WTC11 (cell line): Measurements from ENCODE around the gene TMEM175. TPM values are rescaled to one million over a fixed set of nuclear protein-coding genes. Genes with fewer than 3 reads are reported as not detected.

Experiments
- ATAC-seq: fragments of 200-7000 bp; cut with Tn5 transposase; 2 replicates; pipeline ENCODE4 v1.10.0; 2021; ENCODE audit warnings: mild to moderate bottlenecking, moderate library complexity
- CTCF ChIA-PET: fragments of 300-600 bp; sonication (Branson Sonifier 250); formaldehyde crosslinking; loops from one replicate; lab custom pipeline; 2021; ENCODE audit warnings: antibody characterized with exemption; lab: Charles Lee
- POLR2A ChIA-PET: fragments of 350-600 bp; sonication (Branson Sonifier 250); formaldehyde crosslinking; loops from one replicate; lab custom pipeline; 2021; ENCODE audit warnings: antibody characterized with exemption; lab: Charles Lee
- DNase-seq: peaks from one replicate; pipeline ENCODE4 v3.0.0; 2021; ENCODE audit warnings: low spot score
- H3K27ac Mint-ChIP-seq: 2 replicates; pipeline ENCODE4 v1.8.0; 2021; ENCODE audit warnings: mixed read lengths
- H3K27me3 Mint-ChIP-seq: 2 replicates; pipeline ENCODE4 v1.8.0; 2021; ENCODE audit warnings: low read depth, mild to moderate bottlenecking, moderate library complexity, mixed read lengths
- H3K36me3 Mint-ChIP-seq: 2 replicates; pipeline ENCODE4 v1.8.0; 2021; ENCODE audit warnings: mixed read lengths
- H3K4me1 Mint-ChIP-seq: 2 replicates; pipeline ENCODE4 v1.8.0; 2022; ENCODE audit warnings: mixed read lengths
- H3K4me3 Mint-ChIP-seq: 2 replicates; pipeline ENCODE4 v1.8.0; 2021; ENCODE audit warnings: mild to moderate bottlenecking, moderate library complexity, mixed read lengths
- H3K9me3 Mint-ChIP-seq: 2 replicates; pipeline ENCODE4 v1.8.0; 2021; ENCODE audit warnings: mixed read lengths
- CREB1 ChIP-seq: sonication (generic); formaldehyde crosslinking; IDR thresholded peaks from 2 replicates; pipeline ENCODE4 v1.8.0; 2023; ENCODE audit warnings: mild to moderate bottlenecking, missing genetic modification reagents
- CREM ChIP-seq: sonication (generic); formaldehyde crosslinking; IDR thresholded peaks from 2 replicates; pipeline ENCODE4 v1.8.1; 2022; ENCODE audit warnings: mild to moderate bottlenecking, missing genetic modification reagents, moderate library complexity
- ELF4 ChIP-seq: sonication (generic); formaldehyde crosslinking; IDR thresholded peaks from 2 replicates; pipeline ENCODE4 v1.8.1; 2022; ENCODE audit warnings: low read depth, mild to moderate bottlenecking, moderate library complexity, missing genetic modification reagents
- EMX1 ChIP-seq: fragments of 250-450 bp; sonication (Bioruptor Pico); IDR thresholded peaks from 2 replicates; pipeline ENCODE4 v1.8.0; 2021; ENCODE audit warnings: mild to moderate bottlenecking
- FOXJ3 ChIP-seq: sonication (generic); formaldehyde crosslinking; IDR thresholded peaks from 2 replicates; pipeline ENCODE4 v1.9.0; 2021; ENCODE audit warnings: missing genetic modification reagents, mild to moderate bottlenecking, borderline replicate concordance
- FOXK1 ChIP-seq: sonication (generic); formaldehyde crosslinking; IDR thresholded peaks from 2 replicates; pipeline ENCODE4 v1.8.0; 2022; ENCODE audit warnings: mild to moderate bottlenecking, moderate library complexity, missing genetic modification reagents
- IRF2 ChIP-seq: sonication (generic); formaldehyde crosslinking; IDR thresholded peaks from 2 replicates; pipeline ENCODE4 v1.8.0; 2022; ENCODE audit warnings: low read depth, missing genetic modification reagents, borderline replicate concordance
- JAZF1 ChIP-seq: fragments of 250-450 bp; sonication (Bioruptor Pico); IDR thresholded peaks from 2 replicates; pipeline ENCODE4 v1.9.0; 2021; ENCODE audit warnings: moderate library complexity, mild to moderate bottlenecking, inconsistent platforms
- KAT7 ChIP-seq: sonication (generic); formaldehyde crosslinking; IDR thresholded peaks from 2 replicates; pipeline ENCODE4 v1.8.1; 2023; ENCODE audit warnings: missing genetic modification reagents, mild to moderate bottlenecking, borderline replicate concordance
- NFYB ChIP-seq: sonication (generic); formaldehyde crosslinking; conservative IDR thresholded peaks from 2 replicates; pipeline ENCODE4 v1.8.0; 2022; ENCODE audit warnings: low read depth, missing genetic modification reagents
- RORB ChIP-seq: fragments of 250-450 bp; sonication (Bioruptor Pico); IDR thresholded peaks from 2 replicates; pipeline ENCODE4 v1.9.0; 2021; ENCODE audit warnings: mild to moderate bottlenecking
- ZNF138 ChIP-seq: sonication (generic); formaldehyde crosslinking; conservative IDR thresholded peaks from 2 replicates; pipeline ENCODE4 v1.8.1; 2022; ENCODE audit warnings: mild to moderate bottlenecking, moderate library complexity, missing genetic modification reagents
- ZNF219 ChIP-seq: sonication (generic); formaldehyde crosslinking; IDR thresholded peaks from 2 replicates; pipeline ENCODE4 v1.8.0; 2023; ENCODE audit warnings: missing genetic modification reagents, mild to moderate bottlenecking, borderline replicate concordance
- total RNA-seq: library from RNA; stranded (reverse); gene quantifications from 3 replicates; pipeline ENCODE4 v1.2.3, GENCODE V29; 2021
- TF ChIP-seq, protein P1 (sequence below): sonication (generic); formaldehyde crosslinking; conservative IDR thresholded peaks from 2 replicates; pipeline ENCODE4 v1.8.1; 2022; ENCODE audit warnings: mild to moderate bottlenecking, missing genetic modification reagents
- TF ChIP-seq, protein P2 (sequence below): sonication (generic); formaldehyde crosslinking; IDR thresholded peaks from 2 replicates; pipeline ENCODE4 v1.8.1; 2023; ENCODE audit warnings: mild to moderate bottlenecking, missing genetic modification reagents
- TF ChIP-seq, protein P3 (sequence below): sonication (generic); formaldehyde crosslinking; IDR thresholded peaks from 2 replicates; pipeline ENCODE4 v1.8.1; 2022; ENCODE audit warnings: missing genetic modification reagents, borderline replicate concordance
- TF ChIP-seq, protein P4 (sequence below): sonication (generic); formaldehyde crosslinking; IDR thresholded peaks from 2 replicates; pipeline ENCODE4 v1.8.1; 2022; ENCODE audit warnings: mild to moderate bottlenecking, missing genetic modification reagents, moderate library complexity, borderline replicate concordance
- TF ChIP-seq, protein P5 (sequence below): fragments of 250-450 bp; sonication (Bioruptor Pico); IDR thresholded peaks from 2 replicates; pipeline ENCODE4 v1.9.0; 2021; ENCODE audit warnings: mild to moderate bottlenecking
- TF ChIP-seq, protein P6 (sequence below): sonication (generic); formaldehyde crosslinking; IDR thresholded peaks from 2 replicates; pipeline ENCODE4 v1.8.0; 2022; ENCODE audit warnings: mild to moderate bottlenecking, missing genetic modification reagents

TMEM175 gene
- total RNA-seq, 1 experiment from 2014 or later, result 9.2 TPM

DNA sequence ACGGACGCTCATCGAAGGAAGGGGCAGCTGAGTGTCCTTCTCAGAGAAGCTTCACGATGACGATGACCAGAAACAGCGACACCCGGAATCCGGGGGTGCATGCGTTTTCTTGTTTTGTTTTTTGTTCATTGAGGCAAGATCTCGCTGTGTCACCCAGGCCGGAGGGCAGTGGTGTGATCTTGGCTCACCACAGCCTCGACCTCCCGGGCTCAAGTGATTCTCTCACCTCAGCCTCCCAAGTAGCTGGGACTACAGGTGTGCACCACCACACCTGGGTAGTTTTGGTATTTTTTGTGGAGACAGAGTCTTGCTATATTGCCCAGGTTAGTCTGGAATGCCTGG, 21.3 kb downstream of the TMEM175 start (continued):
- TF ChIP-seq, protein P1, sequence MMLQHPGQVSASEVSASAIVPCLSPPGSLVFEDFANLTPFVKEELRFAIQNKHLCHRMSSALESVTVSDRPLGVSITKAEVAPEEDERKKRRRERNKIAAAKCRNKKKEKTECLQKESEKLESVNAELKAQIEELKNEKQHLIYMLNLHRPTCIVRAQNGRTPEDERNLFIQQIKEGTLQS (CRISPR knock-in tag), result no peak
- TF ChIP-seq RORB (CRISPR knock-in tag), result no peak
- TF ChIP-seq CREB1 (CRISPR knock-in tag), result no peak
- TF ChIP-seq ZNF138, result no peak
- TF ChIP-seq, protein P2, sequence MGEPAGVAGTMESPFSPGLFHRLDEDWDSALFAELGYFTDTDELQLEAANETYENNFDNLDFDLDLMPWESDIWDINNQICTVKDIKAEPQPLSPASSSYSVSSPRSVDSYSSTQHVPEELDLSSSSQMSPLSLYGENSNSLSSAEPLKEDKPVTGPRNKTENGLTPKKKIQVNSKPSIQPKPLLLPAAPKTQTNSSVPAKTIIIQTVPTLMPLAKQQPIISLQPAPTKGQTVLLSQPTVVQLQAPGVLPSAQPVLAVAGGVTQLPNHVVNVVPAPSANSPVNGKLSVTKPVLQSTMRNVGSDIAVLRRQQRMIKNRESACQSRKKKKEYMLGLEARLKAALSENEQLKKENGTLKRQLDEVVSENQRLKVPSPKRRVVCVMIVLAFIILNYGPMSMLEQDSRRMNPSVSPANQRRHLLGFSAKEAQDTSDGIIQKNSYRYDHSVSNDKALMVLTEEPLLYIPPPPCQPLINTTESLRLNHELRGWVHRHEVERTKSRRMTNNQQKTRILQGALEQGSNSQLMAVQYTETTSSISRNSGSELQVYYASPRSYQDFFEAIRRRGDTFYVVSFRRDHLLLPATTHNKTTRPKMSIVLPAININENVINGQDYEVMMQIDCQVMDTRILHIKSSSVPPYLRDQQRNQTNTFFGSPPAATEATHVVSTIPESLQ (CRISPR knock-in tag), result no peak
- no peak for TF ChIP-seq NFYB (CRISPR knock-in tag)
- TF ChIP-seq, all 79 proteins: peak for 0

DNA sequence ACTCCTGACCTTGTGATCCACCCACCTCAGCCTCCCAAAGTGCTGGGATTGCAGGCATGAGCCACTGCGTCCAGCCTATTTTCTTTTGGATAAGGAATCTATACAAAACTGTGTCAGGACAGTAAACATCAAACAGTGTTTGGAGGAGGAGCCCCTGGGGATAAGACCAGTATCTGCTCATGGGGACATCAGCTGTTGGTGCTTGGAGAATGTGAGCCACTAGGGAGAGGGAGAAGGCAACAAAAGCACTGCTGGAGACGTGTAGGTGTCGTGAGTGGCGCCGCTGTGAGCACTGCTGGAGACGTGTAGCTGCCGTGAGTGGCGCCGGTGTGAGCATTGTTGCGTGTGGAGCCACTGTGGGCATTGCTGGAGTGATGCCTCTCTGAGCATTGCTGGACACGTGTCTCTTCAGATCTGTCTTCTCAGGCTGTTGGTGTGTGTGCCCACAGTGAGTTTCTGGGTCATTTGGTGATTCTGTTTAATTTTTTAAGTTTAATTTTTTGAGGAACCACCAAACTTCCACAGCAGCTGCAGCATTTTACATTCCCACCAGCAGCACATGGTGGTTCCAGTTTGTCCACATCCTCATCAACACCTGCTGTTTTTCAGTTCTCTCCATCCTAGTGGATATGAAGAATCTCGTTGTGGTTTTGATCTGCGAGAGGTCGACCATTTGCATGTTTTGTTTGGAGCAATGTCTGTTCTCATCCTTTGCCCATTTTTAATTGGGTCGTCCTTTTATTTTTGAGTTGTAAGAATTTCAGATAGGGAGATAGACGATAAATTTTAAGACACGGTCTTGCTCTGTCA, 22.2 kb downstream of the TMEM175 start:
- POLR2A ChIA-PET, result no interaction called here

More for the DNA sequence above, 22.2 kb downstream of the TMEM175 start:
- Mint-ChIP-seq H3K36me3 (no peaks in the 10 kb centered on the region), H3K27me3 (no peaks in the 10 kb centered on the region)
- no peak for DNase-seq
- TF ChIP-seq EMX1 (no peak), ZNF219 (CRISPR knock-in tag) (no peak), IRF2 (no peak), FOXK1 (no peak), KAT7 (CRISPR knock-in tag) (no peak), JAZF1 (no peak), ELF4 (no peak), CREM (CRISPR knock-in tag) (no peak), FOXJ3 (CRISPR knock-in tag) (no peak)
- TF ChIP-seq, protein P3, sequence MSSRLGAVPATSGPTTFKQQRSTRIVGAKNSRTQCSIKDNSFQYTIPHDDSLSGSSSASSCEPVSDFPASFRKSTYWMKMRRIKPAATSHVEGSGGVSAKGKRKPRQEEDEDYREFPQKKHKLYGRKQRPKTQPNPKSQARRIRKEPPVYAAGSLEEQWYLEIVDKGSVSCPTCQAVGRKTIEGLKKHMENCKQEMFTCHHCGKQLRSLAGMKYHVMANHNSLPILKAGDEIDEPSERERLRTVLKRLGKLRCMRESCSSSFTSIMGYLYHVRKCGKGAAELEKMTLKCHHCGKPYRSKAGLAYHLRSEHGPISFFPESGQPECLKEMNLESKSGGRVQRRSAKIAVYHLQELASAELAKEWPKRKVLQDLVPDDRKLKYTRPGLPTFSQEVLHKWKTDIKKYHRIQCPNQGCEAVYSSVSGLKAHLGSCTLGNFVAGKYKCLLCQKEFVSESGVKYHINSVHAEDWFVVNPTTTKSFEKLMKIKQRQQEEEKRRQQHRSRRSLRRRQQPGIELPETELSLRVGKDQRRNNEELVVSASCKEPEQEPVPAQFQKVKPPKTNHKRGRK, result no peak
- TF ChIP-seq, protein P4, sequence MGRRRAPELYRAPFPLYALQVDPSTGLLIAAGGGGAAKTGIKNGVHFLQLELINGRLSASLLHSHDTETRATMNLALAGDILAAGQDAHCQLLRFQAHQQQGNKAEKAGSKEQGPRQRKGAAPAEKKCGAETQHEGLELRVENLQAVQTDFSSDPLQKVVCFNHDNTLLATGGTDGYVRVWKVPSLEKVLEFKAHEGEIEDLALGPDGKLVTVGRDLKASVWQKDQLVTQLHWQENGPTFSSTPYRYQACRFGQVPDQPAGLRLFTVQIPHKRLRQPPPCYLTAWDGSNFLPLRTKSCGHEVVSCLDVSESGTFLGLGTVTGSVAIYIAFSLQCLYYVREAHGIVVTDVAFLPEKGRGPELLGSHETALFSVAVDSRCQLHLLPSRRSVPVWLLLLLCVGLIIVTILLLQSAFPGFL (CRISPR knock-in tag), result no peak
- TF ChIP-seq, protein P5, sequence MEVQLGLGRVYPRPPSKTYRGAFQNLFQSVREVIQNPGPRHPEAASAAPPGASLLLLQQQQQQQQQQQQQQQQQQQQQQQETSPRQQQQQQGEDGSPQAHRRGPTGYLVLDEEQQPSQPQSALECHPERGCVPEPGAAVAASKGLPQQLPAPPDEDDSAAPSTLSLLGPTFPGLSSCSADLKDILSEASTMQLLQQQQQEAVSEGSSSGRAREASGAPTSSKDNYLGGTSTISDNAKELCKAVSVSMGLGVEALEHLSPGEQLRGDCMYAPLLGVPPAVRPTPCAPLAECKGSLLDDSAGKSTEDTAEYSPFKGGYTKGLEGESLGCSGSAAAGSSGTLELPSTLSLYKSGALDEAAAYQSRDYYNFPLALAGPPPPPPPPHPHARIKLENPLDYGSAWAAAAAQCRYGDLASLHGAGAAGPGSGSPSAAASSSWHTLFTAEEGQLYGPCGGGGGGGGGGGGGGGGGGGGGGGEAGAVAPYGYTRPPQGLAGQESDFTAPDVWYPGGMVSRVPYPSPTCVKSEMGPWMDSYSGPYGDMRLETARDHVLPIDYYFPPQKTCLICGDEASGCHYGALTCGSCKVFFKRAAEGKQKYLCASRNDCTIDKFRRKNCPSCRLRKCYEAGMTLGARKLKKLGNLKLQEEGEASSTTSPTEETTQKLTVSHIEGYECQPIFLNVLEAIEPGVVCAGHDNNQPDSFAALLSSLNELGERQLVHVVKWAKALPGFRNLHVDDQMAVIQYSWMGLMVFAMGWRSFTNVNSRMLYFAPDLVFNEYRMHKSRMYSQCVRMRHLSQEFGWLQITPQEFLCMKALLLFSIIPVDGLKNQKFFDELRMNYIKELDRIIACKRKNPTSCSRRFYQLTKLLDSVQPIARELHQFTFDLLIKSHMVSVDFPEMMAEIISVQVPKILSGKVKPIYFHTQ (CRISPR knock-in tag), result no peak
- TF ChIP-seq, protein P6, sequence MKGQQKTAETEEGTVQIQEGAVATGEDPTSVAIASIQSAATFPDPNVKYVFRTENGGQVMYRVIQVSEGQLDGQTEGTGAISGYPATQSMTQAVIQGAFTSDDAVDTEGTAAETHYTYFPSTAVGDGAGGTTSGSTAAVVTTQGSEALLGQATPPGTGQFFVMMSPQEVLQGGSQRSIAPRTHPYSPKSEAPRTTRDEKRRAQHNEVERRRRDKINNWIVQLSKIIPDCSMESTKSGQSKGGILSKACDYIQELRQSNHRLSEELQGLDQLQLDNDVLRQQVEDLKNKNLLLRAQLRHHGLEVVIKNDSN (CRISPR knock-in tag), result no peak
- TF ChIP-seq, all 79 proteins: peak for 0
- H3K4me3 Mint-ChIP-seq, result no peak overlapping the region
- CTCF ChIA-PET, result no interaction called here
- no peak overlapping the region for H3K27ac Mint-ChIP-seq
- H3K4me1 Mint-ChIP-seq, result no peaks in the 10 kb centered on the region
- no peak for ATAC-seq
- H3K9me3 Mint-ChIP-seq, result no peaks in the 10 kb centered on the region
